CD4-positive, alpha-beta T cell treated with Interferon gamma for 1 hour (primary cell): ENCODE results near the gene LILRA5.
"Not testable (repeated sequence)": the region's sequence is repeated elsewhere in the genome, so short reads cannot be mapped to it uniquely, and the experiment has no call there.

Experiments used
- DNase-seq: peaks from one replicate; pipeline ENCODE4 v3.0.0-alpha.2; 2020

LILRA5 gene

DNA sequence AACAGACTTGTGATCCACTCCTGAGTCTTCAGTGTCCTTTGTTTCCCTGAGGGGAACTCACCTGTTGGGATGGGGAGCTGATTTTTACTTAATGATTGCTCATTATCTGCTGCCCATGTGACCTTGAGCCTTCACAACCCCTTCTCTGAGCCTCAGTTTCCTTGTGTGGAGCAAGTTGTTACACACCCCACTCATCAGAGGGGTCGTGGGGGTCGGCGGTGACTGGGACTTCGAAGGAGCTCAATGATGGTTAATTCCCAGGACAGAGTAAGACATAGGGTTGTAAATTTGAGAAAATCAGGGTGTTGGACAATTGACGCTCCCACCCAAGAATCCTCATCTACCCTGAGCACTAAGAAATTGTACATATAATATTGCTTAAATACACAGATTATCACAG is 13.5 kb downstream of the LILRA5 start:
- DNase-seq, result no peak

- DNase-seq, result no peak
Observed at GRCh38 chr19:54299126-54299498, 13.9 kb downstream of the LILRA5 start.

DNA sequence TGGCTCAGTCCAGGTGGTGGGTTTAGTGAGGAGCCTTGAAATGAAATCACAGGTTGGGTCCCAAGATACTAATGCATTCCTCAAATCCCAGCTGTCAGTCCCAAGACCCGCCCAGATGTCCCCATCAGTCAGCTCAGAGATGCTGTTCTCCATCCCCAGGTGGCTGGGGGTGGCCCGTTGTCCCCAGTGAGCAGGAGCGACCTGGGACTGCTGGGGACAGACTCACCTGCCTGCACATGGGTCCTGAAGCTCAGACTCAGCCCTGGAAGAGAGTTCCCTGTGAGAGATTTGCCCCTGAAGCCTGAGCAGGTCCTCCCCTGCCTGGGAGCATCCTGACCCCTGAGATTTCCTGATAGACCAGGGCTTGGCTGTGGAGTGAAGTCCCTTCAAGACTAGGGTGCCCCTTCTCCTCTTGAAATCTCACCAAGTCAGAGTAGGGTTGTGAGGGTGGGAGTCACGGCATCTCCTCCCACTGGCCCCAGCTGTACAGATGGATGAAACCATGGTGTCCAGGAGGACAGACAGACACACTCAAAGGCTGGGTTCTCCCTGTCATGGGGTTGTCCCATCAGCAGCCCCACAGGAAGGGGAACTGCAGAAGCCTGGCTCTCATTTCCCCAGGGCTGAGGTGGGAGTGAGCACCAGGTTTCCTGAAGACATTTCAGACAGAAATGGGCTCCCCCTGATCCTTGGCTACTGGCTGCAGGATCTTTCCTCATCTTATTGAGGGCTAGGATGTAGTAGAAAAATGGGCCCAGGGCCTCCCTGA is 14.4 kb downstream of the LILRA5 start:
- no peak for DNase-seq

DNA sequence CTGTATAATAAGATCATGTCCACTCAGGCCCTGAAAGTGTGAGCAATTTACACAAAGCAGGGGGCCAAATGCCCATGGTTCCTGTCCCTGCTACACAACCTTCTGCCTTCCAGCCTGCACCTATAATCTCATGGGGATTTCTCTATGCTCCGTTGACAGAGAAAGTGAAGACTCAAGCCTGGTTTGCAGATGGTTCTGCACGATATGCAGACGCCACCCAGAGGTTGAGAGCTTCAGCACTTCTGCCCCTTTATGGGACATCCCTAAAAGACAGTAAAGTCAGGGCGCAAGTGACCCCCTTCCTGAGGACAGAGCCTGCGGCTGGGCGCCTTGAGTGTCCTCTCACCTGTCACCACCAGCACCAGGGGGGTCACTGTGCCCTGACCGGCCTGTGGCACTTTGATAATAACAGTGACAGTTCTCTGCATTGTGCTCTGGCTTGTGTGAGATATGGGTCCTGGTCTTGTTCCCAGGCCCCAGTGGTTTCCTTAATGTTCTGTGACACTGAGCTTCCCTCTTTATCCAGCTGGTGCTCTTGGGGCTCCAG is 15.1 kb downstream of the LILRA5 start:
- DNase-seq, result no peak

DNA sequence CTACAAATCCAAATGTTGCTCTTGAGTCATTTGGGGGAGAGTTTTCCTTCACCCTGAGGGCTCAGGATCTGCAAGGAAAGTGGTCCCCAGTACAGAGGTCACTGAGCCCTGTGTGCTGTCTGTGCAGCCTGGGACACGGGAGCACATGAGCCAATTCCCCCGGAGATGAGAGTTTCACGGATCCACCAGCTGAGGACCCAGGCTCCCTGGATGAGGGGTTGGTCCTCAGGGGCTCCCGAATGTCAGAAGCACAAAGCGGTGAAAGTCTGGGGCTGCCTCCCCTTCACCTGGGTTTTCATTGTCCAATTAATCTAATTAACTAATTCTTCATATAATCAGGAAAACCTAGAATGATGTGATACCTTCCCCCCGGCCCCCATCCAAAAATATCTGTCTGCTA is 18.4 kb downstream of the LILRA5 start:
- no peak for DNase-seq

GRCh38 chr19:54289160-54289559 is 23.8 kb downstream of the LILRA5 start:
- not testable (repeated sequence) for DNase-seq

GRCh38 chr19:54287456-54287855 is 25.5 kb downstream of the LILRA5 start:
- DNase-seq, result no peak

DNA sequence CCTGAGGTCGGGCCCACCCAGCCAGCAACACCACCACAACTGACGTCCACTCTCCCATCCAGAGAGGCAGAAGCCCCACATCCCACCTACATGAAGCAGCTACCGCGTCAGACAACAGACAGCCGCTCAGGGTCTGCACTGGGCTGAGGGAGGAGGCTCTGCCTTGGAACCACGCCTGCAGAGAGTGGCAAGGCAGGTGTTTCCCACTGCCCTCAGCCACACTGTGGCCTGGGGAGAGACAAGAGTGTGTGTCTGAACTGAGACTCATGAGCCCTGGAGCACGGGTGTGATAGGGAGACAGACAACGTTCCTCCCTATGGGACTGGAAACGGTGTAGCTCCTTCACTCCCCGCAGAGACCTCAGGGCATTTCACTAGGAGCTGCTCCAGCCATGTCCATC is 26.7 kb downstream of the LILRA5 start:
- DNase-seq, result not testable (repeated sequence)

DNA sequence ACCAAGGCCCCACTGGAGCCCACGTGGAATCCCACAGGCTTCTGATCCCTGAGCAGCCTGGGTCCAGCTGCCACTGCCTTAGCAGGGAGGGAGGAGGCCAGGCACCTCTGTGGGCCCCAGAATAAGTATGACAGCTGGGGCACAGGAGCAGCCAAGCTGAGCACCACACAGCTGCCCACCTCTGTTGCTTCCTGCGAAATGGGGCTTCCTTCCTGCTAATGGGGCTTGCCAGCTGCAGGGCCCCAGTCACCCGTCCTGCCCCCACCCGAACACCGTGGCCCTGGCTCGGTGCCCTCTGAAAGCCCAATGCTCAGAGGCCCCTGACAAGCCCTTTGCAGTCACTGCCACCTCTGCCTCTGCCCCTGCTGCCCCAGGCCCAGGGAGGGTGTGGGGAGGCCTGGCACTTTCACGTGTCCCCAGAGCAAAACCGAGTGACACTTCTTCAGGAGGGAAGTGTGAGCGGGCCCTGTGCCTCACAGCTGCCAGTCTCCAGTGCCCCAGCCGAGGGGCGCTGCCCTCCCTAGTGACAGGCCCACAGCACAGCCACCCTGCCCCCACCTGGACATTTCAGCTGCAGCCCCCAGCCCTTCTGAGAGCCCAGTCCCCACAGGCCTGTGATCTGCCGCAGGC is 27.4 kb downstream of the LILRA5 start:
- DNase-seq, result peak; percentile 61

- peak; percentile 39 for DNase-seq
Observed at GRCh38 chr19:54282686-54283470, 30.1 kb downstream of the LILRA5 start.

DNA sequence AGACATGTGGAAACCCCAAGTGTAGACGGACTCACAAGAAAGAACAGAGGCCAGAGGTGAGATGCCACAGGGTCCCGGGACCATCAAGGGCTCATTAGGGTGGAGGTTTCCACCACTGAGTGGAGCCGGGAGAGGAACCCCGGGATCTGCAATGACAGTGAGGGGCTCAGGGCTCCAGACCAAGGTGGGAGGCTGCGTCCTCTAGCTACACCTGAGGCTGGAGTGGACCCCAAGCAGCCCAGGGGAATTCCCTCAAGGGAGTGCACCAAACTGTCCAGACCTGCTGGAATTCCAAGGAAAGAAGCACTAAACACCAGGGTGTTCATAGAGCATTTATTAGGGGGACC is 31.3 kb downstream of the LILRA5 start:
- not testable (repeated sequence) for DNase-seq

- DNase-seq, result no peak
Observed at GRCh38 chr19:54281007-54281728, 31.8 kb downstream of the LILRA5 start, which contains the start of gene LILRB2. Gene LILRB2 (minus strand): TSS chr19:54281110. CDS start chr19:54280496, 614 bp downstream.

GRCh38 chr19:54280441-54280840 is 32.5 kb downstream of the LILRA5 start:
- DNase-seq, result peak; percentile 47

DNA sequence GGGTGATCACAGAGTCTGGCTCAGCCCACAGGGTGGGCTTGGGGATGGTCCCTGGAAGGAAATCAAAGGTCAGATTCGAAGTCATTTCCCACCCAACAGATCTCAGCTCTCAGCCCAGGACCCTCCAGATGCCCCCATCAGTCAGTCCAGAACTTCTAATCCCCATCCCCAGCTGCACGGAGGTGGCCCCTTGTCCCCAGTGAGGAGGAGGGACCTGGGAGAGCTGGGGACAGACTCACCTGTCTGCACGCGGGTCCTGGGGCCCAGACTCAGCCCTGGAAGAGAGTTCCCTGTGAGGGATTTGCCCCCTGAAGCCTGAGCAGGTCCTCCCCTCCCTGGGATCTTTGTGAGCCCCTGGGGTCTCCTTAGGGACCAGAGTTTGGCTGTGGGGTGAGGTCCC is 32.9 kb downstream of the LILRA5 start:
- not testable (repeated sequence) for DNase-seq

DNA sequence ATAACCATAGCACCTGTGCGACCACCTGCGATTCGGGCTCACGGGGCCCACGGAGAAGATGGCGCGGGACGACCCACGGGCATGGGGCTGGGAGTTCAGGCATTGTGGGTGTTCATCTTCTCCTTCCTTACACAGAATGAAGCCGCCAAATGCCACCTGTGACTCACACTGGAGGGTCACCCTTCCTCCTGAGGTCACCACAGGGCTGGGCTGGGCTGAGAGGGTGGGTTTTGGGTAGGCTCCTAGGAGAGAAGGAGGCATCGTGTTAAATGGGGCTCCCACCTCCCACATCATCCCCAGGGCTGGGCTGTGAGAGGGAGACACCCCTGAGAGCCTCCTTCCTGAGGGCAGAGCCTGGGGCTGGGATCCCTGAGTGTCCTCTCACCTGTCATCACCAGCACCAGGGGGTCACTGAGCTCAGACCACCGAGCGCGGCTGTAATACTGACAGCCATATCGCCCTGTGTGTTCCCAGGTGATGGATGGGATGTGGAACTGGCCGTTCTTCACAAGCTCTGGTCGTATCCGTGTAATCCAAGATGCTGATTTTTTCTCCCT is 33.5 kb downstream of the LILRA5 start:
- DNase-seq, result no peak

GRCh38 chr19:54278571-54279195 is 34.3 kb downstream of the LILRA5 start:
- DNase-seq, result not testable (repeated sequence)

- DNase-seq, result not testable (repeated sequence)
Observed at GRCh38 chr19:54278056-54278455, 34.9 kb downstream of the LILRA5 start.

- not testable (repeated sequence) for DNase-seq
Observed at GRCh38 chr19:54277111-54277615, 35.8 kb downstream of the LILRA5 start.

DNA sequence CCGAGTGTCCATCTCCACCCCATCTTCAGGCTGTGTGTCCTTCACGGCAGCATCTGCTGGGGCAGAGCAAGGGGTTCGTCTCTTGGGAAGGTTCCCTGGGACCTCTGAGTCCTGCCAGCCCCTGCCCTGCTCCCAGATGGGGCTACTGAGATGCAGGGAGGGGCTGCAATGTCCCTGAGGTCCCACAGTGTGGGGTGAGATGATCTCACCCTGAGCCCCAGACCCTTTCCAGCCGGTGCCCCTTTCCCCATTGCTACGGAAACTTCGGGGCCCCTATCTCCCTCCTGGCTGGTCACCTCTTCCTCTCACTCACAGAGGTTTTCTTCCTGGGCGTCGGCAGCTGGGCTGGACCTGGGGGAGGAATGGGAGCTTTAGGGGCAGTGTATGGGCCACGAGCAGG is 37.0 kb downstream of the LILRA5 start:
- DNase-seq, result no peak

- not testable (repeated sequence) for DNase-seq
Observed at GRCh38 chr19:54274516-54274915, 38.5 kb downstream of the LILRA5 start.

- DNase-seq, result no peak
Observed at GRCh38 chr19:54273821-54274220, 39.1 kb downstream of the LILRA5 start.

DNA sequence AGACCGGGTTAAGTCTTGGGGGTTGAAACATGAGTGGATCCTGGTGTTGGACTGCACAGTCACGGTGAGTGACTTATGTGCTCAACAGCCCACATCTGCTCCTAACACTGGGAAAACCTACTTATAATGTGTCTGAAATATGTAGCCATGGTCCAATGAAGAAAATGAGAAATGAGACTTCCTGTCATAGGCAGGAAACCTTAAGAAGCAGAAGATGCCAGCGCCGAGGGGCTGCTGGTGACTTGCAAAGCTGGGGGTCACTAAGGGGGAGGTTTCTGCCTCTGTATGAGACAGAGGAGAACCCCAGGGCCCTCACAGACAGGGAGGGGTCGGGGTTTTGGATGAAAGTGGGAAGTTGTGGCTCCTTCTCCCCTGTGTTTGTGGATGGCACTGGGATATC is 40.8 kb downstream of the LILRA5 start:
- DNase-seq, result not testable (repeated sequence)
